HG03097 (cell line): ENCODE results near the gene MICU2.
A peak's percentile ranks its signal among the peaks of the same experiment; 100 is the strongest.

Experiments
- ATAC-seq: cut with Tn5 transposase; IDR thresholded peaks from one replicate; pipeline ENCODE4 v1.9.1; 2021; ENCODE audit not compliant: unreplicated experiment, low FRiP score

MICU2 gene

GRCh38 chr13:21504379-21504778 is 99.6 kb downstream of the MICU2 start:
- ATAC-seq: no peak

- no peak for ATAC-seq
These were observed 102.3 kb downstream of the MICU2 start for GRCh38 chr13:21501686-21502085.

- ATAC-seq: no peak
These were observed 117.6 kb downstream of the MICU2 start for GRCh38 chr13:21486322-21486721.

GRCh38 chr13:21483748-21484147 is 120.2 kb downstream of the MICU2 start:
- ATAC-seq: no peak

- ATAC-seq: no peak
These were observed 122.6 kb downstream of the MICU2 start for GRCh38 chr13:21481359-21481758.

GRCh38 chr13:21478881-21479808 is 124.8 kb downstream of the MICU2 start:
- ATAC-seq: no peak

- ATAC-seq: peak; percentile 60
These were observed 127.0 kb downstream of the MICU2 start for GRCh38 chr13:21476893-21477472.

- no peak for ATAC-seq
These were observed 128.9 kb downstream of the MICU2 start for GRCh38 chr13:21475115-21475514.

- ATAC-seq: no peak
These were observed 133.2 kb downstream of the MICU2 start for GRCh38 chr13:21470785-21471184.

GRCh38 chr13:21466527-21466926 is 137.4 kb downstream of the MICU2 start:
- ATAC-seq: no peak

GRCh38 chr13:21465710-21466160 is 138.2 kb downstream of the MICU2 start:
- ATAC-seq: no peak

- no peak for ATAC-seq
These were observed 140.5 kb downstream of the MICU2 start for GRCh38 chr13:21463424-21463823.

- ATAC-seq: no peak
These were observed 142.8 kb downstream of the MICU2 start for GRCh38 chr13:21461131-21461530.

- peak; percentile 88 for ATAC-seq
These were observed 144.9 kb downstream of the MICU2 start, which contains the start of gene ZDHHC20 for GRCh38 chr13:21458813-21459701. Gene ZDHHC20, minus strand, starts transcription at chr13:21459303. Its CDS starts 132 bp downstream, at chr13:21459171.

GRCh38 chr13:21458451-21458812 is 145.5 kb downstream of the MICU2 start:
- peak; percentile 31 for ATAC-seq

- no peak for ATAC-seq
These were observed 150.4 kb downstream of the MICU2 start for GRCh38 chr13:21453387-21454081.

- ATAC-seq: no peak
These were observed 153.0 kb downstream of the MICU2 start for GRCh38 chr13:21450936-21451335.

- ATAC-seq: no peak
These were observed 157.3 kb downstream of the MICU2 start for GRCh38 chr13:21446656-21447055.

- no peak for ATAC-seq
These were observed 158.2 kb downstream of the MICU2 start for GRCh38 chr13:21445759-21446158.

- no peak for ATAC-seq
These were observed 160.8 kb downstream of the MICU2 start for GRCh38 chr13:21443171-21443570.
